Activated CD4-positive, alpha-beta T cell treated with anti-CD3 and anti-CD28 coated beads, Interleukin-2, Interleukin-4, amounts not matched to agents 100 ng/mL and 50 ng/mL, durations not matched to agents 16 hours and 8 hours (primary cell): ENCODE measurements around the gene RER1.

Source experiments
- DNase-seq: peaks from one replicate; pipeline ENCODE4 v3.0.0-alpha.2; 2020; ENCODE audit warnings: low spot score

RER1 gene

GRCh38 chr1:2391041-2391930, at the start of gene RER1, which contains the start of gene MORN1:
Gene RER1 (plus strand): TSS chr1:2391841. CDS start chr1:2395791, 3,950 bp downstream.
Gene MORN1 (minus strand): TSS chr1:2391554. CDS start chr1:2391533, 21 bp downstream.
- peak; percentile 99 for DNase-seq

DNA sequence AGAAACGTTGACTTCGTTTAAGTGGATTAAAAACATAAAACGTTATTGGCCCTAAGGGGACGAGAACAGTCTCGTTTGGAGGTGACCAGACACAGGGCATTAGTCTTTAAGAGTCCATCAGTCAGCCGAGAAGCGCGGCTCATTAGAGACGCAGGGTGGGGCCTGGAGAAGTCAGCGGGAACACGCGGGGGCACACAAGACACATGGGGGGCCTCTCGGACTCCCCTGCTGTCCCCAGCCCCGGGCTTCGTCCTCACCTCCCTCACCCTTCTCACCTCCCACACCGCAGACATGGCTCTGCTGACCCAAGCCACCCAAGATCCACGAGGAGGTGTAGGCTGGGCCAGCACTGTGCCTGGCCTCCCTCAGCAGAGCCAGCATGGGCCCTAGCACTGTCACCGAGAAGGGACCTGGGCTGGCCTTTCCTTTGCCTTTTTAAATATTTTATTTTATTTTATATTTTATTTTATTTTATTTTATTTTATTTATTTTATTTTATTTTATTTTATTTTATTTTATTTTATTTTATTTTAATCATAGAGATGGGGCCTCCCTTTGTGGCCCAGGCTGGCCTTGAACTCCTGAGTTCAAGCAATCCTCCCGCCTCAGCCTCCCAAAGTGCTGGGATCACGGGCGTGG, 49.1 kb upstream of the RER1 start:
- DNase-seq, result no peak

DNA sequence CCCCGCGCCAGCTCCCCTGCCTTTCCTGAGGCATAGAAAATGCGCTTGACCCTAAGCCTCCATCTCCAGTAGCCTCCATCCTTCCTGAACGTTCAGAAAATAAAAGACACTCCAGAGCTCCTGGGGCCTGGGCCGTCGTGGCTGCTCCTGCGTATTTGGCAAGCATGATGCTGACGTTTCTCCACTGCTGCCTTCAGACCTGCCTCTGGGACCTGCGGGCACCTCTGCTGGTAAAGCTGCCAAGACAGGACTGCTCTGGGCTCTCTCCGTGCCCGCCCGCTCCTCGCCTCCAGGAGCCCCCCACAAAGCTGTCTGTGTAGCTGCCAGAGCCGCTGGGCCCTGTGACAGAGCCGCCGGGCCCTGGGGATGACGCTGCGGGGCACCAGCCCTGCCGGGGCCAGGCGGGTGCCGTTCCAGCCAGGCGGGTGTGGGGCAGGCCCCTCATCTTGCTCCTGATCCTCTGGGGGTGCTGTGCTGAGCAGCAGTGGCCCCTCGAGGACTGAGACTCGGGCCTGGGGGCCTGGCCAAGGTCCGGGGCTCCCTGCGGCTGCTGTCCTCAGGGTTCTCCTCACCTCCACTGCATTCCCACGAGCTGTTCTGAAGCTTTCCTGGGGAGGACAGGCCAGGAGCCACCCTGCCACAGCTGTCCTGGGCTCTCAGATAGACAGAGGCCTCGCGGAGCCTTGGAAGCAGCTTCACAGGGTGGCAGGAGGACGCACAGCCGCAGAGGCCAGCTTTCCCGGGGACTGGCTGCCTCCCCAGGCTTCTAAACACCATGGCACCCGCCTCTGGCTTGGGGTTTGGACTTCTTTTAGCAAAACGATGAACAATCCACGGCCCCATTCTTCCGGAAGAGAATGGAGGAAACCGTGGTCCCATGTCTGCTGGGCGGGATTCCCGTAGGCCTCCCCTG, 48.4 kb upstream of the RER1 start:
- DNase-seq, result no peak

DNA sequence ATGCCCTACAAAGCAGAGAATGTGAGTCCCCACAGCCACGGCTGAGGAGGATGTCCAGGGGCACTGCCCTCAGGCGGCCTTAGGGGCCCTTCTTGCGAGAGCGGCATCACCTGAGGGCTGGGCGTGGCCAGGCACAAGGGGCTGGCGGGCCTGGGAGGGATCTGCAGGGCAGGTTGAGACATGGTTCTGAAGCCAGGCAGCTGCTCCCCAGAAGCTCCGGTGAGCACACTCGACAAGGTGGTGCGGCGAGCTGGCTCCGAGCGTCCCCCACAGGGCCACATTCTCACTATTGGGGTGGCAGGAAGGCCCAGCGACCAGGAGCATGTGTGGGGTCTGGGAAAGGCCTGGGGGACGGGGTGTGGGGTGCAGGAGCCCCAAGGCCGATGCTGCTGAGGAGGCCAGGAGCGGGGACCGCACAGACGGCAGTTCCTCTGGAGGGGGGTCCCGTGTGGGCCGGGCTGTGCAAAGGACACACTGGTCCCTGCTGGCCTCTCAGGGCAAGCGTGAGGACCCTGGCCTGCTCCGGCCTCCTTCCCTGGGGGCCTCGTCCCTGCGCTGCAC, 47.4 kb upstream of the RER1 start:
- DNase-seq, result no peak

DNA sequence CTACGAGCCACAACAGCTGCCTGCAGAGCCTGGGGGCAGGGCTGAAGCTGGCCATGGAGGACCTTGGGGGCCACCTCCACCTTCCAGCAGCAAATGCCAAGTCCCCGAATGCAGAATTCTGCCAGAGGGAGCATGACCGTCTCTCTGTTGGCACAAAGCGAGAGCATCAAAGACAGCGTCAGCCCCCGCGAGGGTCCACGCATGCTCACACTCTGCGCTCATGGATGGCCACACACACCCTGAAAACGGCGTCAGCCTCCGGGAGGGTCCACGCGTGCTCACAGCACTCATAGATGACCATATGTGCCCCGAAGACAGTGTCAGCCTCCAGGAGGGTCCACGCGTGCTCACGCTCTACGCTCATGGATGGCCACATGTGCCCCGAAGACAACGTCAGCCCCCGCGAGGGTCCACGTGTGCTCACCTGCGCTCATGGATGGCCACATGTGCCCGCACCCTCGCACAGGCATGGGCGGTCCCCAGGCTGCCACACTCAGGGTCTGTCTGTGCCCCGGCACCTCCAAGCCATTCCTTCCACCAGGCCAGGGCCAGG, 46.8 kb upstream of the RER1 start:
- no peak for DNase-seq

- no peak for DNase-seq
Observed at GRCh38 chr1:2345297-2346075, 46.2 kb upstream of the RER1 start.

DNA sequence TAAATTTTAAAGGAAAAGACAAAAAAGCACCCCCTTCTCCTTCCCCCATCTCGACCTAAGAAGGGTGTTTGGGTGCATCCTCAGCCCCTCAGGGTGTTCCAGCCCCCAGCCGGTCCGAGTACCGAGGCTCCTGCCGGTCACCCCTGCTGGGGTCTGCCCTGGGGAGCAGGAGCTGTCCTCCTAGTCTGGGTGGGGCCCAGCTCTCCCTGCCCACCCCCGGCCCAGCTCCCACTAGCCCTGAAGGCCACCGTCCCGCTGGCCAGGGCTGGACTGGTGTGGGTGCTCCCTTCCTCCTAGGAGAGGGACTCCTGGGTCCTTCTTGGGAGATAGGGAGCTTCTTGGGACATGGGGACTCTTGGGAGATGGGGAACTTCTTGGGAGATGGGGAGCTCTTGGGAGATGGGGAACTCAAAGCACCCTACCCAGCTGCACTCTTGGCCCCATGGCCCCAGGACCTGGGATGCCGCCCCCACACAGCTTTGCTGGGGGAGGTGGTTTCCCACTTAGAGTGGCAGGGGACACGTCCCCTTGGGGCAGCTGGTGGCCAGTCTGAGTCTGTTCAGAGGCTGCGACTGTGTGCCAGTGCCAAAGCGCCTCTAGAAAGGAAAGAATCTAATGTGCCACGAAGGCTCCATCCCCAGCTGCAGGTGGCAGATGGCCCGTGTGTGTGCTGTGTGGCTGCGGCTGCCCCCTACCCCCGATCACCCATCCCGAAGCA, 44.8 kb upstream of the RER1 start:
- DNase-seq, result no peak

DNA sequence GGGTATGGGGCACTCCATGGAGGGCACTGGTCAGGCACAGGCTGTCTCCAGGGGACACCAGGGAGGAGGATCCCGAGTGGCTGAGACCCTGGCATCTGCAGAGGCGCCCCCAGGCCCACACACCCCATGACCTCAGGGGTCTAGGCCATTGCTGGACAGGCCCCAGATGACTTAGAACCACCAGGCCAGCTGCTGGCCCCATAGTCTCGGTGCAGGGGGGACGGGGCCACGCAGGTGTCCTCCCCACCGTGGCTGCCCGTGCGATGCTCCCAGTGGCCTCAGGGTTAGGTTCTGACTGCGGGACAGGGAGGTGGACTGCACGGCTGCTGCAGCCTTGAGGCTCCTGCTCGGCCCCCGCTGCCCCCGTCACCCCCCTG, 44.2 kb upstream of the RER1 start:
- DNase-seq, result no peak

GRCh38 chr1:2347896-2348295, 43.7 kb upstream of the RER1 start:
- no peak for DNase-seq

GRCh38 chr1:2348346-2349325, 43.0 kb upstream of the RER1 start:
- no peak for DNase-seq

- no peak for DNase-seq
Observed at GRCh38 chr1:2349806-2350205, 41.8 kb upstream of the RER1 start.

- no peak for DNase-seq
Observed at GRCh38 chr1:2350501-2350900, 41.1 kb upstream of the RER1 start.

DNA sequence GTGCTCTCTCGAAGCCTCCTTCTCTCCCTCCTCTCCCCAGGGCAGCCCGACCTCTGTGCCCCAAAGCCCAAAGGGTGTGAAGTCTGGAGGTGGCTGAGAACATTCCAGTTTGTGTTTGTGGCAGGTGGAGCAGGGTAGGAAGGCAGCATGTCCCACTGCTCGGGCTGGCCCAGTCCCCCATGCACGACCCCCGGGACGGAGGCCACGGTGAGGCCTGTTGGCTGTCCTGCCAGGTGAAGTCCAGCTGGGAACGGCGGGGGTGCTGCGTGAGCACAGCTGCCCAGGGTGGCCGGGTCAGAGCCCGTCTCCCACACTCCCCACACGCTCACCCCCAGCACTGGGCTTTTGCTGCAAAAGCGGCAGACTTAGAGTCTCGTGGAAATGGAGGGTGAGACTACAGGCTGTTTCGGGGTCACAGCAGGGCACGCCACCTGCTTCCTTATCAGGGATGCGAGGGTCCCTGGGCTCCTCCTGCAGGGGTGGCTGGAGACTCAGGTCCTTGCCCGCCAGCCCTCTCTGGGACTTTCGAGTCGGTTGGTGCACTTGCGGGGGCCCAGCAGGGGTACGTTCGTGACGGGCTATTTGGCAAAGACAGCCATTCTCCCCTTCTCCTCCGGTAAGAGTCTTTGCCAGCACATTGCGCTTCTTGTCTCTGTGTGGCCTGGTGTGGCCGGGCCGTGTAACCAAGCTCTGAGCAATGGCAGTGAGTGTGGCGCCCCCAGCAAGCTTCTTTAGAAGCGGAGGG, 40.6 kb upstream of the RER1 start:
- DNase-seq, result no peak

DNA sequence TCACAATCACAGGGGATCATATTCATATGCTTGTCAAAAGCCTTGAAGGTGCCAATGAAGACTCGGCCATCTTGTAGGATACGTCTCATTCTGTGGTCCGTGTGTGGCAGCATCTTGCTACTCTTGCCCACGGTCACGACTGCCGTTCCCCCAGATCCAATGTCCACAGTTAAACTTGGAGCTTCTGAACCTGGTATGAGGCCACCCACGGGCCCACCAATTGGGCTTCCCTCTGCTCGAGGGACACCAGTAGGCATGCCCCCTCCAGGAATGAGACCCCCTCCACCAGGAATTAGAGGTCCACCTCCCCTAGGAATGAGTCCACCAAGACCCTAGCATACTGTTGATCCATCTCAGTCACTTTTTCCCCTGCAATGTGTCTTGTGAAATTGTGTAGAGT, 39.9 kb upstream of the RER1 start:
- DNase-seq, result no peak

- no peak for DNase-seq
Observed at GRCh38 chr1:2352341-2352896, 39.2 kb upstream of the RER1 start.

GRCh38 chr1:2352897-2353550, 38.6 kb upstream of the RER1 start:
- no peak for DNase-seq
